ENCODE results near the gene BCAM.

GRCh38 chr19:44785271-44785670, 23.6 kb upstream of the BCAM start:
- no peak for TF ChIP-seq CTCF (IDR thresholded peaks at IDR 0.05; ENCODE audit: poor library complexity, severe bottlenecking)
- no peak for TF ChIP-seq EZH2 (IDR thresholded peaks at IDR 0.05; ENCODE audit: borderline replicate concordance, insufficient read depth, low read length, poor library complexity, severe bottlenecking)
- TF ChIP-seq RAD21 (conservative IDR thresholded peaks at IDR 0.05) = no peak
- no peak for TF ChIP-seq EP300 (conservative IDR thresholded peaks at IDR 0.05; ENCODE audit: poor library complexity, severe bottlenecking)
- TF ChIP-seq MXI1 (conservative IDR thresholded peaks at IDR 0.05; ENCODE audit: poor library complexity, severe bottlenecking) = no peak
- TF ChIP-seq POLR2AphosphoS5 (IDR thresholded peaks at IDR 0.05) = no peak

All from neural cell (in vitro differentiated cells).